Prostate gland (tissue), 2 donors: ENCODE data around the gene PPM1B.

ENCODE experiments used
- CTCF ChIP-seq, 4 experiments: fragments of 200-600 bp in 2 of 4; fragments of 450-650 bp in 2 of 4; sonication (generic) in 2 of 4; IDR thresholded peaks; 1 replicate in 3 of 4; 2 replicates in 1 of 4; pipeline ENCODE4 v1.5.1; 2016 to 2019; ENCODE audit warnings: antibody characterized with exemption in 4 of 4, mild to moderate bottlenecking in 2 of 4, moderate library complexity in 2 of 4
- POLR2A ChIP-seq: fragments of 450-650 bp; IDR thresholded peaks from one replicate; pipeline ENCODE4 v1.6.1; 2016; ENCODE audit warnings: antibody characterized with exemption, mild to moderate bottlenecking

- no peak for TF ChIP-seq POLR2A
- TF ChIP-seq CTCF (IDR thresholded peaks at IDR 0.05): no peak
Measured at GRCh38 chr2:44143701-44144100, 25.0 kb upstream of the PPM1B start.
